IMR-90 (cell line): ENCODE results near the gene IKZF3. TPM values are rescaled to one million over a fixed set of nuclear protein-coding genes. Genes with fewer than 3 reads are reported as not detected.

Experiments used
- ATAC-seq: fragments of 200-7000 bp; cut with Tn5 transposase; 2 replicates; pipeline ENCODE4 v1.9.1; 2020; ENCODE audit warnings: low read depth, mild to moderate bottlenecking, moderate library complexity
- BruUV-seq: library from RNA; stranded (reverse); fragments of 400-500 nt; replicated peaks from 2 replicates; lab custom pipeline; 2021; lab: Mats Ljungman, UMichigan
- CTCF ChIA-PET: fragments of 300-600 bp; formaldehyde crosslinking; extraction: SDS; loops from one replicate; lab custom pipeline; 2021; ENCODE audit warnings: antibody characterized with exemption; lab: Yijun Ruan, JAX
- POLR2A ChIA-PET: fragments of 300-600 bp; sonication (Branson Sonifier 250); formaldehyde crosslinking; loops from one replicate; lab custom pipeline; 2022; ENCODE audit warnings: antibody characterized with exemption; ENCODE audit not compliant: unreplicated experiment; lab: Charles Lee
- DNase-seq: peaks from one replicate; pipeline ENCODE4 v3.0.0; 2013
- H2AFZ ChIP-seq: replicated peaks from 2 replicates; pipeline ENCODE3; 2013; ENCODE audit warnings: low read length, mild to moderate bottlenecking; ENCODE audit not compliant: poor library complexity
- H2AK5ac ChIP-seq: 2 replicates; pipeline ENCODE4 v1.6.1; 2013; ENCODE audit warnings: low read depth, low read length, inconsistent platforms
- H2AK9ac ChIP-seq: replicated peaks from 2 replicates; pipeline ENCODE3; 2013; ENCODE audit warnings: mild to moderate bottlenecking, low read depth, low read length, moderate library complexity; ENCODE audit not compliant: poor library complexity
- H2BK120ac ChIP-seq: 2 replicates; pipeline ENCODE4 v1.6.1; 2013; ENCODE audit warnings: low read depth, low read length, inconsistent platforms
- H2BK15ac ChIP-seq: 3 replicates; pipeline ENCODE4 v1.6.1; 2013; ENCODE audit warnings: low read depth, low read length, inconsistent platforms
- H2BK20ac ChIP-seq: 2 replicates; pipeline ENCODE4 v1.6.1; 2013; ENCODE audit warnings: low read depth, mild to moderate bottlenecking, inconsistent platforms, low read length, moderate library complexity
- H2BK5ac ChIP-seq: 2 replicates; pipeline ENCODE4 v1.6.1; 2013; ENCODE audit warnings: mild to moderate bottlenecking, low read depth, low read length, inconsistent platforms; ENCODE audit not compliant: poor library complexity, severe bottlenecking
- H3K14ac ChIP-seq: replicated peaks from 2 replicates; pipeline ENCODE4 v1.6.1; 2013; ENCODE audit warnings: low read depth, low read length, inconsistent platforms
- H3K18ac ChIP-seq: 2 replicates; pipeline ENCODE4 v1.6.1; 2013; ENCODE audit warnings: low read depth, low read length, control low read depth
- H3K23ac ChIP-seq: 2 replicates; pipeline ENCODE4 v1.6.1; 2013; ENCODE audit warnings: low read depth, low read length, inconsistent platforms
- H3K27ac ChIP-seq: 2 replicates; pipeline ENCODE4 v1.5.1; 2013; ENCODE audit warnings: mild to moderate bottlenecking, control low read depth, low read length; ENCODE audit not compliant: insufficient read depth
- H3K27me3 ChIP-seq: 2 replicates; pipeline ENCODE4 v1.6.1; 2013; ENCODE audit warnings: low read length; ENCODE audit not compliant: control insufficient read depth, insufficient read depth
- H3K36me3 ChIP-seq: 2 replicates; pipeline ENCODE4 v1.6.1; 2013; ENCODE audit warnings: low read length, mixed read lengths; ENCODE audit not compliant: control insufficient read depth, insufficient read depth
- H3K4ac ChIP-seq: 2 replicates; pipeline ENCODE4 v1.6.1; 2013; ENCODE audit warnings: low read depth, low read length, inconsistent platforms
- H3K4me1 ChIP-seq: 2 replicates; pipeline ENCODE4 v1.6.1; 2013; ENCODE audit warnings: low read length, mixed read lengths; ENCODE audit not compliant: control insufficient read depth, insufficient read depth
- H3K4me2 ChIP-seq: 2 replicates; pipeline ENCODE4 v1.6.1; 2013; ENCODE audit warnings: low read depth, mild to moderate bottlenecking, control low read depth, low read length, moderate library complexity
- H3K4me3 ChIP-seq: 2 replicates; pipeline ENCODE4 v1.5.1; 2013; ENCODE audit warnings: low read depth, mild to moderate bottlenecking, control low read depth, low read length, moderate library complexity; ENCODE audit not compliant: insufficient read depth
- H3K56ac ChIP-seq: 2 replicates; pipeline ENCODE4 v1.6.1; 2013; ENCODE audit warnings: low read length, inconsistent platforms; ENCODE audit not compliant: insufficient read depth; ENCODE audit errors: extremely low read depth
- H3K79me1 ChIP-seq, 2 experiments: 2 replicates each; pipeline ENCODE4 v1.6.1; 2013; ENCODE audit warnings: low read length in 2 of 2, inconsistent platforms in 1 of 2, low read depth in 1 of 2
- H3K9ac ChIP-seq: 2 replicates; pipeline ENCODE4 v1.6.1; 2013; ENCODE audit warnings: low read depth, low read length, control low read depth
- H3K9me1 ChIP-seq: 2 replicates; pipeline ENCODE4 v1.6.1; 2013; ENCODE audit warnings: low read length, inconsistent platforms; ENCODE audit not compliant: insufficient read depth
- H3K9me3 ChIP-seq: 2 replicates; pipeline ENCODE4 v1.6.1; 2013; ENCODE audit warnings: low read length; ENCODE audit not compliant: control insufficient read depth, insufficient read depth
- H4K20me1 ChIP-seq: 2 replicates; pipeline ENCODE4 v1.6.1; 2013; ENCODE audit warnings: low read length, inconsistent platforms; ENCODE audit not compliant: insufficient read depth
- H4K5ac ChIP-seq: 2 replicates; pipeline ENCODE4 v1.6.1; 2013; ENCODE audit warnings: mild to moderate bottlenecking, low read depth, low read length, control low read depth
- H4K8ac ChIP-seq, 2 experiments: 2 replicates each; pipeline ENCODE4 v1.6.1; 2013; ENCODE audit warnings: low read depth in 2 of 2, low read length in 2 of 2, control low read depth in 1 of 2, inconsistent platforms in 1 of 2
- H4K91ac ChIP-seq: 2 replicates; pipeline ENCODE4 v1.6.1; 2013; ENCODE audit warnings: low read depth, low read length, inconsistent platforms; ENCODE audit not compliant: insufficient read depth
- BHLHE40 ChIP-seq: fragments of 150-350 bp; IDR thresholded peaks from 2 replicates; pipeline ENCODE4 v1.6.1; 2016; ENCODE audit warnings: mild to moderate bottlenecking, low read depth, low read length
- CEBPB ChIP-seq: IDR thresholded peaks from 2 replicates; pipeline ENCODE4 v1.6.1; 2012; ENCODE audit warnings: low read depth, low read length, improper control_type of control experiment
- CHD1 ChIP-seq: IDR thresholded peaks from 2 replicates; pipeline ENCODE4 v1.6.1; 2012; ENCODE audit warnings: low read depth, low read length, improper control_type of control experiment
- CTCF ChIP-seq: conservative IDR thresholded peaks from 2 replicates; pipeline ENCODE4 v1.5.1; 2012; ENCODE audit warnings: mild to moderate bottlenecking, low read depth, low read length, improper control_type of control experiment
- ELK1 ChIP-seq: fragments of 150-350 bp; IDR thresholded peaks from 2 replicates; pipeline ENCODE4 v1.6.1; 2016; ENCODE audit warnings: low read depth, mild to moderate bottlenecking, low read length, moderate library complexity, borderline replicate concordance
- FOS ChIP-seq: fragments of 150-350 bp; IDR thresholded peaks from 2 replicates; pipeline ENCODE4 v1.6.1; 2016; ENCODE audit warnings: low read depth, low read length
- MAFK ChIP-seq: IDR thresholded peaks from 2 replicates; pipeline ENCODE4 v1.6.1; 2012; ENCODE audit warnings: low read depth, low read length, improper control_type of control experiment
- MAZ ChIP-seq: IDR thresholded peaks from 2 replicates; pipeline ENCODE4 v1.6.1; 2012; ENCODE audit warnings: low read depth, mild to moderate bottlenecking, low read length, improper control_type of control experiment, moderate library complexity, borderline replicate concordance
- NFE2L2 ChIP-seq: fragments of 150-350 bp; IDR thresholded peaks from 2 replicates; pipeline ENCODE4 v1.6.1; 2016; ENCODE audit warnings: low read depth, mild to moderate bottlenecking, low read length
- RCOR1 ChIP-seq: IDR thresholded peaks from 2 replicates; pipeline ENCODE4 v1.6.1; 2012; ENCODE audit warnings: mild to moderate bottlenecking, low read length, improper control_type of control experiment; ENCODE audit not compliant: insufficient replicate concordance
- SMC3 ChIP-seq: fragments of 150-350 bp; IDR thresholded peaks from 2 replicates; pipeline ENCODE4 v1.6.1; 2016; ENCODE audit warnings: low read depth, mild to moderate bottlenecking, antibody characterized with exemption, low read length, moderate library complexity
- USF2 ChIP-seq: fragments of 150-350 bp; IDR thresholded peaks from 2 replicates; pipeline ENCODE4 v1.6.1; 2017; ENCODE audit warnings: mild to moderate bottlenecking, antibody characterized with exemption, low read length, low read depth
- WGBS, 2 experiments: methylation state at CpG; one replicate each; pipeline versions ENCODE4 v1.1.5 to v1.1.7; 2013; ENCODE audit warnings: missing lambda C conversion rate in 2 of 2; ENCODE audit not compliant: insufficient read length in 1 of 2; ENCODE audit errors: extremely low coverage in 2 of 2; 5-methylcytosine and 5-hydroxymethylcytosine counted together
- dilution Hi-C: fragments of 300-500 bp; cut with HindIII; formaldehyde crosslinking; loops from one replicate; pipeline ENCODE4 v1.14.3; 2018; ENCODE audit warnings: low sequenced_read_pairs; ENCODE audit not compliant: unreplicated experiment
- in situ Hi-C: fragments of 300-500 bp; cut with MboI; formaldehyde crosslinking; loops from 3 replicates; pipeline ENCODE4 v1.14.3; 2019; ENCODE audit warnings: low sequenced_read_pairs, inconsistent platforms, mixed read lengths
- intact Hi-C: fragments of 100-400 bp; cut with micrococcal nuclease; formaldehyde crosslinking; loops from 2 replicates; pipeline ENCODE4 v1.10.0; 2022
- polyA plus RNA-seq, 3 experiments: library from polyadenylated mRNA; depleted of rRNA; stranded (reverse); fragments of >200 nt; gene quantifications; 2 replicates each; pipeline ENCODE4 v1.2.3, GENCODE V29; 2012; ENCODE audit warnings: low replicate concordance in 1 of 3
- total RNA-seq: library from RNA; depleted of rRNA; stranded (reverse); fragments of >200 nt; gene quantifications from 2 replicates; pipeline ENCODE4 v1.2.3, GENCODE V29; 2012

IKZF3 gene
- total and polyA plus RNA-seq, 2 of the 4 experiments (the other 2 are of a cell fraction), result not detected

- no peak for TF ChIP-seq ELK1
- no peak for TF ChIP-seq SMC3
- no peak for TF ChIP-seq USF2
- TF ChIP-seq RCOR1, result no peak
- no peak for TF ChIP-seq CTCF
- no peak for TF ChIP-seq BHLHE40
- no peak for TF ChIP-seq CEBPB
- no peak for TF ChIP-seq MAFK
- no peak for TF ChIP-seq NFE2L2
- no peak for TF ChIP-seq CHD1
- no peak for TF ChIP-seq FOS
- no peak for TF ChIP-seq MAZ
- H4K8ac ChIP-seq, result no peak overlapping the region
- no peak overlapping the region for H2BK5ac ChIP-seq
- 14% methylated on average over 1 of the region's 10 CpGs; no CpG with 5 or more reads in 1 of the 2 experiments for WGBS, 2 experiments
- ChIA-PET POLR2A (no interaction called here), CTCF (no interaction called here)
- DNase-seq (no peak), ATAC-seq (no peak)
- H3K18ac ChIP-seq, result no peak overlapping the region
- H4K20me1 ChIP-seq, result no peaks in the 10 kb centered on the region
- no peak overlapping the region for H3K23ac ChIP-seq
- H2BK15ac ChIP-seq, result no peak overlapping the region
- 0 out of 2 replicates have a peak, but pooled peaks cover 7% of the 10 kb centered on the region for H3K9me1 ChIP-seq
- no peak overlapping the region for H3K9ac ChIP-seq
- H2AK5ac ChIP-seq, result no peak overlapping the region
- H4K5ac ChIP-seq, result no peak overlapping the region
- H3K4me1 ChIP-seq, result peaks cover 16% of the 10 kb centered on the region; the same call in 1 of the 2 replicates
- intact Hi-C loops, result no loop called here
- H4K91ac ChIP-seq, result no peak overlapping the region
- H2BK20ac ChIP-seq, result no peak overlapping the region
- no peak overlapping the region for H3K4me3 ChIP-seq
- H3K27me3 ChIP-seq, result peaks cover 28% of the 10 kb centered on the region
- H2BK120ac ChIP-seq, result no peak overlapping the region
- no peak overlapping the region for H3K27ac ChIP-seq
- H3K4ac ChIP-seq, result no peak overlapping the region
- H3K36me3 ChIP-seq, result no peaks in the 10 kb centered on the region
- no peak overlapping the region for H2AK9ac ChIP-seq
- no peak overlapping the region for H3K4me2 ChIP-seq
- no peaks in the 10 kb centered on the region for H3K9me3 ChIP-seq
- peak overlapping the region; percentile 32 for H2AFZ ChIP-seq
- BruUV-seq, result no TSS peak
- in situ Hi-C loops, result no loop called here
- H3K14ac ChIP-seq, result no peak overlapping the region
- H3K56ac ChIP-seq, result no peak overlapping the region
- no peaks in the 10 kb centered on the region for H3K79me1 ChIP-seq
- dilution Hi-C loops, result no loop called here
Measured at GRCh38 chr17:39736319-39737165, 127.6 kb downstream of the IKZF3 start.
